GM10266 (cell line): ENCODE measurements around the gene PTAFR.
A peak's percentile ranks its signal among the peaks of the same experiment; 100 is the strongest.

Experiments used
- DNase-seq: peaks from one replicate; pipeline ENCODE4 v3.0.0; 2012; ENCODE audit errors: extremely low spot score
- TF ChIP-seq, protein P1 (sequence below): IDR thresholded peaks from 2 replicates; pipeline ENCODE4 v1.5.1; 2012; ENCODE audit warnings: mild to moderate bottlenecking, low read depth; ENCODE audit not compliant: control insufficient read depth, insufficient read depth; ENCODE audit errors: missing control alignments

Gene PTAFR

DNA sequence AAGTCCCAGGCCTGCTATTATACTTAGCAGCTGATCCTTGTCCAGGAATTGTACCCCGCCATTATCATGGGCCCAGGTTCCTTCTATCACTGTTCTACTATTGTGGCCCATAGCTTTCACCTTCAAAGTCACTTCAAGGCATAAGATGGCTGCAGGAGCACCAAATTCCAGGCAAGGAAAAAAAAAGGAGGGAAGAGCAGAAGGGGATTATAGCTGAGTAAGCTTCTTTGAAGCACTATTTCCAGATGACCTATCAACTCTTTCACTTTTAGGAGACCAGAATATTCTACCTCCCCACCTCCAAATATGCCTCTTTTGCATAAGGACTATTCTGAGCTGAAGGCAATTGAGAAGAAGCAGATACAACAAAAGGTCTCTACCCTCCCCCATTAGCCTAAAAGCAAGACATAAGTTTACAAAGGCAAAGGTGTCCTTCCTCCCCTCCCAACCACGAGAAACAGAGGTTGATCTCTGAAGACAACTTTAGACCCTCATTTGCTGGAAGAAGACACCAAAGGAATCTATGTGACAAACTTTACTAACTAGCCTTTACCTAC, 41.8 kb downstream of the PTAFR start:
- no peak for DNase-seq
- TF ChIP-seq, protein P1, sequence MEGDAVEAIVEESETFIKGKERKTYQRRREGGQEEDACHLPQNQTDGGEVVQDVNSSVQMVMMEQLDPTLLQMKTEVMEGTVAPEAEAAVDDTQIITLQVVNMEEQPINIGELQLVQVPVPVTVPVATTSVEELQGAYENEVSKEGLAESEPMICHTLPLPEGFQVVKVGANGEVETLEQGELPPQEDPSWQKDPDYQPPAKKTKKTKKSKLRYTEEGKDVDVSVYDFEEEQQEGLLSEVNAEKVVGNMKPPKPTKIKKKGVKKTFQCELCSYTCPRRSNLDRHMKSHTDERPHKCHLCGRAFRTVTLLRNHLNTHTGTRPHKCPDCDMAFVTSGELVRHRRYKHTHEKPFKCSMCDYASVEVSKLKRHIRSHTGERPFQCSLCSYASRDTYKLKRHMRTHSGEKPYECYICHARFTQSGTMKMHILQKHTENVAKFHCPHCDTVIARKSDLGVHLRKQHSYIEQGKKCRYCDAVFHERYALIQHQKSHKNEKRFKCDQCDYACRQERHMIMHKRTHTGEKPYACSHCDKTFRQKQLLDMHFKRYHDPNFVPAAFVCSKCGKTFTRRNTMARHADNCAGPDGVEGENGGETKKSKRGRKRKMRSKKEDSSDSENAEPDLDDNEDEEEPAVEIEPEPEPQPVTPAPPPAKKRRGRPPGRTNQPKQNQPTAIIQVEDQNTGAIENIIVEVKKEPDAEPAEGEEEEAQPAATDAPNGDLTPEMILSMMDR: no peak

DNA sequence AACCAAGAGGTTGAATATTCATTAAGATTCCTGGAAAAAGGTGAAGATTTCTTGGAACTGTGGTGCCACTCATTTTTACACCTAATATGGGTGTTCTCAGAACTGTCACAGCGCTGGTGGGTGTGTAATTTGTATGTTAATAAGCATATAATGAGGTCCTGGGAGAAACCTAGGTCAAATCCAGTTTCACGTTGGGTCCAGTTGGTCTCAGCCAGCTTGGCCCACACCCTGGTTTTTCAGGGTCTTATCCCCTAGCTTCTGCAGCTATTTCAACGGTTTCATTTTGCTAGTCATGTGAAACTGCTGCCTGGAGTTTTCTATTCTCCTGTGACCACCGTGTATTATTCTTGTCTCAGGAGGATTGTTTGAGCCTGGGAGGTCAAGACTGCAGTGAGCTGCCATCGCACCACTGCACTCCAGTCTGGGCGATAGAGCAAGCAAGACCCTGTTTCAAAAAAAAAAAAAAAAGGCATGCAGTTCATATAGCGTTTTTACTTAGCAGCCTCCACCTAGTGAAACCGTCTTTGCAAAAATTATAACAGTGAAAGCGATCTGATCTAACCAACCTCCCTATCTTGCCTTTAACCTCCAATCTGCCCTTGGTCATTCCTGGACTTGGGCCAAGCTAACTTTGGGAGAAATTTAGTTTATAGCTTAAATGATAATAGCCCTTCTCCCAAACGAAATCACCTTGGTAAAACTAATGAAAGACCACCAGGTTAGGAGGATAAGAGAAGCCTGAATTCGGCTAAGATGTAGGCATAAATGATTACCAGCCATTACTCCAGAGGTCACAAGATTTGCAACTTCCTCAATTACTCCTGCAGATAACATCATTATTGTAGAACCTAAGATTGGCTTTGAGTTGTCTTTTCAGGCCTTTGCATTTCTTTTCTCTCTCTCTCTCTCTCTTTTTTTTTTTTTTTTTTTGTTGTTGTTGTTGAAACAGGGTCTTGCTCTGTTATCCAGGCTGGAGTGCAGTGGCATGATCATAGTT, 44.0 kb downstream of the PTAFR start:
- DNase-seq: no peak
- TF ChIP-seq, protein P1: no peak

DNA sequence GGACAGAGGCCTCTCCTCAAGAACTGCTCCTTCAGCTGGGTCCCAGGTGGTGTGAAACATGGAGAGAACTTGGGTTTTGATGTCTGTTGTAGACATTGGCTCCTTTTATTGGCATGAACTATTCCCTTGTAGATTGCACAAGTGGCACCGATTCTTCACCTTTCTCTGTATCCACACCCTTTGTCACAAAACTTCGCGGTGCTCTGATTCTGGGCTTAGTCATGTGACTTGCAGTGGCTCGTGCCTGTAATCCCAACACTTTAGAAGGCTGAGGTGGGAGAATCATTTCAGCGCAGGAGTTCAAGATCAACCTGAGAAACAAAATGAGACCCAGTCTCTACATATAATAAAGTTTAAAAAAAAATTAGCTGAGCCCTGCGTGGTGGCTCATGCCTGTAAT, 45.6 kb downstream of the PTAFR start:
- TF ChIP-seq, protein P1: no peak
- DNase-seq: no peak

DNA sequence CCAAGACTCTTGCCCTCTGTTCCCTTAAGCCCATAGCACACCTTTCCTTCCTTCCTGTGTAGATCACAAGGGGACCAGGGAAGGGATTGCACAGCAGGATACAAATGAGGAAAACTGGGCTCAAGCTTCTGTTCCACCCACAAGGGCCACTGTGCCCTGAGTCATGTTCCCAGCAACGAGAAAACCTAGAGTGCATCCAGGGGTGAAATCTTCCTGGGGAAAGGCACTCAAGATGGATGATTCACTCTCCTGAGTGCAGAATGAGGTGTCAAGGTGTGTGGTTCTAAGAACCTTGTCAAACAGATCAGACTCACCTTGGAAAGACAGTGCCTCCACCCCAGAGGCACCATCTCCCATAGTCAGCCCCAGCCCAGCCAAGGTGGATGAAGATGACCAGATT, 47.3 kb downstream of the PTAFR start:
- DNase-seq: no peak
- TF ChIP-seq, protein P1: no peak

DNA sequence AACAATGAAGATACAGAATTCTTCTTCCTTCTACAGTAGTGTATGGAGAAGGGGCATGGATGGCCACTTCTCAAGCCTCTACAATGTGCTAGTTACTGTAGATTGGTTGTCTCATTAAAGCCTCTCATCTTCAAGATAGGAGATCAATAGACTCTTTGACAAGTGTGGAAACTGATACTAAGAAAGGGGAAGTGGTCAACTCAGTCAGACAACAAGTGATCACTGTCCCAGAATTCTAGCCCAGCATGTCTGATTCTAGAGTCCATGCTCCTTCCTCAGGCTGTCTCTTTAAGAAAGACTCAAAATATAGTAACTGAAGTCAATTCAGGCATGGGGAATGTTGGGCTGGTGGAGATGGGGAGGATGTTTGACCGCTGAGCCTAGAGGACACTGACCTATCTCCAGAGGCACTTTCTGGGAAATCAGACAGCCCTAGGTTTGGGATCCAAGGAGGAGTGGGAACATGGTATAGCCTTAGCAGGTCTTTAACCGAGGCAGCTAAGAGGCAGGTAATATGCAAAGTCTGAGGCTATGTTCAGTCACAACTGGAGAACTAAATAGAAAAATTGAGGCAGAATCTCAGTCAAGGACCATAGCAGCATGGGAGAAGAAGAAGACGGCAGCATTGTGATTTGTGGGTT, 48.8 kb downstream of the PTAFR start:
- peak; percentile 49 for DNase-seq
- TF ChIP-seq, protein P1: no peak

DNA sequence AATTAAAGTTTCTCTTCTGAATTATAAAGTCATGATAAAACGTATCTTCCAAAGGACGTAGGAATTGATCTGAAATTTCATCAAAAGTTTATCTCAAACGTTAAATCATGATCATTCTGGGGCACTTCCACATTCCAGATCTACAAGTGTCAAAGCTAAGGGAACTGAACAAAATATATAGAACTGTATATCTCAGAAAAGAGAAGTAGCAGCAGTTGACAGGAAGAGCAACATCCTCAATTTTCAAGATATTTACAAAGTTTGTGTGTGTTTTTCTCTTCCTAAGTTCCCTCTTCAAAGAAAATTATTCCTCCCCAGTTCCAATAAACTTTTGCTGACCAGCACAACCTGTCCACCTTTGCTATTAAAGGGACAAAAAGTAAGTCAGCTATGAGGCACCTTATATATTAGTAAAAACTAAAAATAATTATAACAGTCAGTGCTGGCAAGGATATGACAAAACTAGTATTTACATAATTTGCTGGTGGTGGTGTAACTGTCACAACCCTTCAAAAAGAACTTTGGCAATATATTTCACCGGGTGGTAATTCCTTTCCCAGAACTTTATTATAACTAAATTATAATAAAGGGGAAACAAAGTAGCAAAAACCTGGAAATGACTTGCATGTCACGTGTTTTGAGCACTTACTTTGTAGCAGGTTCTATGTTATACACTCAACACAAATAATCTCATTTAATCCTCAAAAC, 49.6 kb downstream of the PTAFR start:
- TF ChIP-seq, protein P1: no peak
- no peak for DNase-seq
